Uterus (tissue), 4 donors: ENCODE measurements around the gene MTMR1. TPM values are rescaled to one million over a fixed set of nuclear protein-coding genes. Genes with fewer than 3 reads are reported as not detected.

Experiments
- DNase-seq, 2 donors: peaks; one replicate each; pipeline ENCODE4 v3.0.0-alpha.2; 2019 to 2020
- H3K27ac ChIP-seq, 2 donors: fragments of 200-600 bp; sonication (generic); 1 replicate in 1 of 2; 2 replicates in 1 of 2; pipeline ENCODE4 v1.5.1; 2016 to 2018
- H3K27me3 ChIP-seq, 2 donors: fragments of 200-600 bp; sonication (generic); one replicate each; pipeline ENCODE4 v1.5.1; 2018 to 2019; ENCODE audit warnings: control low read depth in 1 of 2
- H3K36me3 ChIP-seq, 2 donors: fragments of 200-600 bp; sonication (generic); one replicate each; pipeline ENCODE4 v1.5.1; 2019; ENCODE audit warnings: control low read depth in 1 of 2
- H3K4me1 ChIP-seq, 2 donors: fragments of 200-600 bp; sonication (generic); one replicate each; pipeline ENCODE4 v1.5.1; 2018 to 2019; ENCODE audit warnings: control low read depth in 1 of 2
- H3K4me3 ChIP-seq, 2 donors: fragments of 200-600 bp; sonication (generic); 1 replicate in 1 of 2; 2 replicates in 1 of 2; pipeline ENCODE4 v1.5.1; 2018 to 2019; ENCODE audit warnings: mild to moderate bottlenecking in 1 of 2
- H3K9me3 ChIP-seq, 2 donors: fragments of 200-600 bp; sonication (generic); one replicate each; pipeline ENCODE4 v1.5.1; 2019; ENCODE audit warnings: control low read depth in 1 of 2
- CTCF ChIP-seq, 4 experiments: fragments of 200-600 bp in 2 of 4; fragments of 450-650 bp in 2 of 4; sonication (generic) in 2 of 4; IDR thresholded peaks; one replicate each; pipeline ENCODE4 v1.5.1; 2016 to 2019; ENCODE audit warnings: antibody characterized with exemption in 4 of 4, mild to moderate bottlenecking in 2 of 4, moderate library complexity in 1 of 4
- POLR2A ChIP-seq, 2 donors: fragments of 450-650 bp; IDR thresholded peaks; one replicate each; pipeline ENCODE4 v1.6.1; 2016; ENCODE audit warnings: antibody characterized with exemption in 2 of 2, mild to moderate bottlenecking in 1 of 2, moderate library complexity in 1 of 2
- intact Hi-C: fragments of 100-400 bp; cut with DNase I; formaldehyde crosslinking; loops from one replicate; pipeline ENCODE4 v1.15.1; 2023; ENCODE audit warnings: low total_unique reads
- total RNA-seq, 4 donors: library from RNA; depleted of rRNA in 3 of 4; stranded (reverse); fragments of >200 nt in 3 of 4; gene quantifications; one replicate each; pipeline versions ENCODE4 v1.1.0 to v1.2.4, GENCODE V29; 2014 to 2023
- donor health status: DM: yes; HTN: yes; CAD: no.

Gene MTMR1
- total RNA-seq, 4 donors from 2014 or later, result 1.2 to 32.1 (median 20.6) TPM

DNA sequence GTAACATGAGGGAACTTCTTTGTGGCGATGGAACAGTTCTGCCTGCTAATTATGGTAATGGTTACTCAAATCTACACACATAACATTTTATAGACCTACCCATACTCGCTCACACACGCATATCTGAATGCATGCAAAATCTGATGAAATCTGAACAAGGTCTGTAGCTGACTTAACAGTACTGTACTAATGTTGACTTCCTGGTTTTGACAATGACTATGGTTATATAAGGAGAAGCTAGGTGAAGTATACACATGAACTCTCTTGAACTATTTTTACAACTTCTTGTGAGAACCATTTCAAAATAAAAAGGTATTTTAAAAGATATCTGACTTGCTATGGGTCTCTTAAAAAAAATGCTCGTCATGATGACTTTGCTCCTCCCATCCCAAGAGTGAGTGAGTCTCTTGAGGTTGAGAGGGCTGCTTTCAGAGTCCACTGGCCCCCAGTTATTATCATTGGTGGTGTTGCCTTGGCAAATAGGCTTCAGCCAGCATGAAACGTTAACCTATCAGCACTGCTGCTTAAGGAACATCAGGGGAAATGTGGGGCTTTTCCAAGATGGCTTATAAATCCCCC lies 99.8 kb downstream of the MTMR1 start:
- intact Hi-C loops, result no loop called here
- Histone ChIP-seq H3K27me3 (no peaks in the 10 kb centered on the region), H3K4me1 (no peaks in the 10 kb centered on the region), H3K27ac (no peak overlapping the region), H3K4me3 (no peak overlapping the region), H3K36me3 (no peaks in the 10 kb centered on the region), H3K9me3 (no peaks in the 10 kb centered on the region)
- no peak for TF ChIP-seq POLR2A (IDR thresholded peaks at IDR 0.05)
- no peak for TF ChIP-seq CTCF (IDR thresholded peaks at IDR 0.05)
- no peak for DNase-seq

DNA sequence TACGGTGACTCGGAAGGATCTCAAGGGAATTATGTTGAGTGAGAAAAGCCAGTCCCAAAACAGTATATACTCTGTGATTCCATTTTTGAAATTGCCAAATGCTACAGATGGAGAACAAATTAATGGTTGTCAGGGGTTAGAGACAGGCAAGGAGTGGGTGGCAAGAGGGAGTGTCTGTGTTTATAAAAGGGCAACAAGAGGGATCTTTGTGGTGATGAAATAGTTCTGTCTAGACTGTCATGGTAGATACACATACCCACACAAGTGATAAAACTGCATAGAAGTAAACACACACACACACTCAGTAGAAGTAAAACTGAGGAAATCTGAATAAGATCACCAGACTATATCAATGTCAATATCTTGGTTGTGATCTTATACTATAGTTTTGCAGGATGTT lies 112.5 kb downstream of the MTMR1 start:
- no peak for DNase-seq
- no peak overlapping the region for H3K27ac ChIP-seq
- no peaks in the 10 kb centered on the region for H3K27me3 ChIP-seq
- no peaks in the 10 kb centered on the region for H3K36me3 ChIP-seq
- no peaks in the 10 kb centered on the region for H3K9me3 ChIP-seq
- H3K4me1 ChIP-seq, result no peaks in the 10 kb centered on the region
- no peak overlapping the region for H3K4me3 ChIP-seq
- intact Hi-C loops, result no loop called here
- no peak for TF ChIP-seq POLR2A (IDR thresholded peaks at IDR 0.05)
- TF ChIP-seq CTCF (IDR thresholded peaks at IDR 0.05), result no peak

- DNase-seq, result no peak
- H3K4me3 ChIP-seq, result no peak overlapping the region
- no peaks in the 10 kb centered on the region for H3K4me1 ChIP-seq
- TF ChIP-seq POLR2A (IDR thresholded peaks at IDR 0.05) (no peak), CTCF (IDR thresholded peaks at IDR 0.05) (no peak)
- intact Hi-C loops, result no loop called here
- H3K9me3 ChIP-seq, result no peaks in the 10 kb centered on the region
- no peak overlapping the region for H3K27ac ChIP-seq
- H3K27me3 ChIP-seq, result no peaks in the 10 kb centered on the region
- no peaks in the 10 kb centered on the region for H3K36me3 ChIP-seq
These were observed 113.6 kb downstream of the MTMR1 start for GRCh38 chrX:150806827-150807226.

- H3K27me3 ChIP-seq, result no peaks in the 10 kb centered on the region
- intact Hi-C loops, result no loop called here
- DNase-seq, result no peak
- H3K4me3 ChIP-seq, result no peak overlapping the region
- no peaks in the 10 kb centered on the region for H3K36me3 ChIP-seq
- TF ChIP-seq POLR2A (IDR thresholded peaks at IDR 0.05) (no peak), CTCF (IDR thresholded peaks at IDR 0.05) (no peak)
- no peaks in the 10 kb centered on the region for H3K4me1 ChIP-seq
- no peak overlapping the region for H3K27ac ChIP-seq
- no peaks in the 10 kb centered on the region for H3K9me3 ChIP-seq
These were observed 120.7 kb downstream of the MTMR1 start for GRCh38 chrX:150813922-150814321.

Other genes starting within 250 kb of the MTMR1 start
- 10 to 100 TPM in 2 of 4 donors, 1 to 10 TPM in 2; 3.8 to 26.7 (median 13.1) TPM for gene MTM1, start 124.8 kb upstream of the MTMR1 start, total RNA-seq
- 10 to 100 TPM; 51.3 to 92.7 (median 58.7) TPM for gene CD99L2, start 205.3 kb downstream of the MTMR1 start, total RNA-seq